Fibroblast of mammary gland (primary cell): ENCODE data around the gene FAIM2.

Experiments
- DNase-seq: peaks from one replicate; pipeline ENCODE4 v3.0.0-alpha.2; 2010; ENCODE audit warnings: low read depth
- H3K4me3 ChIP-seq: 2 replicates; pipeline ENCODE4 v1.5.1; 2011; ENCODE audit warnings: low read depth, mild to moderate bottlenecking, low read length, moderate library complexity; ENCODE audit not compliant: control insufficient read depth
- CTCF ChIP-seq: conservative IDR thresholded peaks from 2 replicates; pipeline ENCODE4 v1.5.1; 2011; ENCODE audit warnings: low read depth, low read length, inconsistent platforms; ENCODE audit not compliant: control insufficient read depth, insufficient read depth

Gene FAIM2

GRCh38 chr12:49870501-49871262, 33.0 kb downstream of the FAIM2 start:
- TF ChIP-seq CTCF: no peak
- no peak for DNase-seq
- no peak overlapping the region for H3K4me3 ChIP-seq

- no peak for TF ChIP-seq CTCF
- no peak overlapping the region for H3K4me3 ChIP-seq
- no peak for DNase-seq
Measured at GRCh38 chr12:49869816-49870500, 33.7 kb downstream of the FAIM2 start.

GRCh38 chr12:49868952-49869815, 34.5 kb downstream of the FAIM2 start:
- TF ChIP-seq CTCF: no peak
- DNase-seq: peak; percentile 88
- H3K4me3 ChIP-seq: no peak overlapping the region

- DNase-seq: no peak
- TF ChIP-seq CTCF: no peak
- H3K4me3 ChIP-seq: no peak overlapping the region
Measured at GRCh38 chr12:49868449-49868848, 35.3 kb downstream of the FAIM2 start.

GRCh38 chr12:49867570-49868341, 35.9 kb downstream of the FAIM2 start:
- DNase-seq: no peak
- H3K4me3 ChIP-seq: no peak overlapping the region
- no peak for TF ChIP-seq CTCF
